ENCODE results near the gene ABCF3.
A peak's percentile ranks its signal among the peaks of the same experiment; 100 is the strongest.
"Not testable (repeated sequence)": the region's sequence is repeated elsewhere in the genome, so short reads cannot be mapped to it uniquely, and the experiment has no call there.

Gene ABCF3, protein sequence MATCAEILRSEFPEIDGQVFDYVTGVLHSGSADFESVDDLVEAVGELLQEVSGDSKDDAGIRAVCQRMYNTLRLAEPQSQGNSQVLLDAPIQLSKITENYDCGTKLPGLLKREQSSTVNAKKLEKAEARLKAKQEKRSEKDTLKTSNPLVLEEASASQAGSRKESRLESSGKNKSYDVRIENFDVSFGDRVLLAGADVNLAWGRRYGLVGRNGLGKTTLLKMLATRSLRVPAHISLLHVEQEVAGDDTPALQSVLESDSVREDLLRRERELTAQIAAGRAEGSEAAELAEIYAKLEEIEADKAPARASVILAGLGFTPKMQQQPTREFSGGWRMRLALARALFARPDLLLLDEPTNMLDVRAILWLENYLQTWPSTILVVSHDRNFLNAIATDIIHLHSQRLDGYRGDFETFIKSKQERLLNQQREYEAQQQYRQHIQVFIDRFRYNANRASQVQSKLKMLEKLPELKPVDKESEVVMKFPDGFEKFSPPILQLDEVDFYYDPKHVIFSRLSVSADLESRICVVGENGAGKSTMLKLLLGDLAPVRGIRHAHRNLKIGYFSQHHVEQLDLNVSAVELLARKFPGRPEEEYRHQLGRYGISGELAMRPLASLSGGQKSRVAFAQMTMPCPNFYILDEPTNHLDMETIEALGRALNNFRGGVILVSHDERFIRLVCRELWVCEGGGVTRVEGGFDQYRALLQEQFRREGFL

DNA sequence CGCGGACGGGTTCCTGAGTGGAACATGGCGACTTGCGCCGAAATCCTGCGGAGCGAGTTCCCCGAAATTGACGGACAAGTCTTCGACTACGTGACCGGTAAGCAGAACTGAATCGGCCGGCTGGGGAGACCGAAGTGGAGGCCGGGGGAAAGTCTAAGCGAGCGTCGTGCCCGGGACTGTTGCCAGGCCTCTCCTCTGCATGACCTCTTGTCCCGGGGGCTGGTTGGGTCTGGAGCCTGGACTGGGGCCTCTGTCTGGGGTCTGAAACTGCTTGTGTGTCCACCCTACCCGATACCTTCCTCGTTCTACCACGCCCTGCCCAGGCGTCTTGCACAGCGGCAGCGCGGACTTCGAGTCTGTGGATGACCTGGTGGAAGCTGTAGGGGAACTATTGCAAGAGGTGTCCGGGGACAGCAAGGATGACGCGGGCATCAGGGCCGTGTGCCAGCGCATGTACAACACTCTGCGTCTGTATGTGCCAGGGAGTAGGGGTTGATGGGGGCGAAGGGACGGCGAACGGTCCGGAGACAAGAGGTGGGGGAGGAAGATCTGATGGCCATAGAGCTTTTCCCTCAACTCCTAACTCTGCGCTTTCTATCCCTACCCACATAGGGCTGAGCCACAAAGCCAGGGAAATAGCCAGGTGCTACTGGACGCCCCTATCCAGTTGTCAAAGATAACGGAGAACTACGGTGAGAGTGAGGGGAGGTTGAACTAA lies at the start of gene ABCF3:
TSS of gene ABCF3 (plus strand) at position 16 of the 718 bp plus-strand sequence. CDS start at position 25, 9 bp downstream.
- DNase-seq, result peak in 2 of 56 donors; percentile 52 to 67

DNA sequence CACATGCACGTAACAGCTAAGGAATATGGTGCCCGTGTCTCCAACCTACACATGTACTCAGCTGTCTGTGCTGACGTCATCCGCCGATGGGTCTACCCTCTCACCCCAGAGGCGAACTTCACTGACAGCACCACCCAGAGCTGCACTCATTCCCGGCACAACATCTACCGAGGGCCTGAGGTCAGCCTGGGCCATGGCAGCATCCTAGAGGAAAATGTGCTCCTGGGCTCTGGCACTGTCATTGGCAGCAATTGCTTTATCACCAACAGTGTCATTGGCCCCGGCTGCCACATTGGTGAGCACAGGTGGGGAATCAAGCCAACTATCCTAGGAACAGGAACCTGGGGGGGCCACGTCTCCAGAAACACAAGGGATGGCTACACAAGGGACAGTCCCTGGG lies 45.6 kb upstream of the ABCF3 start:
- no peak for DNase-seq

DNA sequence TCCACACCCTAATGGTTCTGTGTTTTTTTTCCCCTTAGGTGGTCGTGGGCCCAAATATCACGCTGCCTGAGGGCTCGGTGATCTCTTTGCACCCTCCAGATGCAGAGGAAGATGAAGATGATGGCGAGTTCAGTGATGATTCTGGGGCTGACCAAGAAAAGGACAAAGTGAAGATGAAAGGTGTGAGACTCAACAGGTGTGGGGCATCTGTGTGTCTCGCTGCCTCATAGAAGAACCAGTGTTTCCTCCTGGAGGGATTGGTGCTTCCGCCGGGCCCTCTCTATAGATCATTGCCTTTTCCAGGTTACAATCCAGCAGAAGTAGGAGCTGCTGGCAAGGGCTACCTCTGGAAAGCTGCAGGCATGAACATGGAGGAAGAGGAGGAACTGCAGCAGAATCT lies 43.8 kb upstream of the ABCF3 start:
- no peak for DNase-seq

DNA sequence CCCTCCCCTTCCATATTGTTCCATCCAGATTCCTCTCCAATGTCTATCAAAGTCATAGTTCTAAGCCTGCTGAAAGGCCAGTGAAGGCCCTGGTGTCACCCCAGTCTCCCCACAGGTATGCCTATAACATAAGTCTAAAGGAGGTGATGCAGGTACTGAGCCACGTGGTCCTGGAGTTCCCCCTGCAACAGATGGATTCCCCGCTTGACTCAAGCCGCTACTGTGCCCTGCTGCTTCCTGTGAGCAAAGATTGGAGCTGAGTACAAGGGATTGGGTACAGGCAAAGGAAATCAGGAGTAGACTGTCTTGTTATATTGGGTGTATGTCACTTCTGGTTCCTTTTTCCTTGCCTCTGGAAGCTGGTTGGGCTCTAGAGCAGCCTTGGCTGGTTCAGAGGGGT lies 42.7 kb upstream of the ABCF3 start:
- no peak for DNase-seq

DNA sequence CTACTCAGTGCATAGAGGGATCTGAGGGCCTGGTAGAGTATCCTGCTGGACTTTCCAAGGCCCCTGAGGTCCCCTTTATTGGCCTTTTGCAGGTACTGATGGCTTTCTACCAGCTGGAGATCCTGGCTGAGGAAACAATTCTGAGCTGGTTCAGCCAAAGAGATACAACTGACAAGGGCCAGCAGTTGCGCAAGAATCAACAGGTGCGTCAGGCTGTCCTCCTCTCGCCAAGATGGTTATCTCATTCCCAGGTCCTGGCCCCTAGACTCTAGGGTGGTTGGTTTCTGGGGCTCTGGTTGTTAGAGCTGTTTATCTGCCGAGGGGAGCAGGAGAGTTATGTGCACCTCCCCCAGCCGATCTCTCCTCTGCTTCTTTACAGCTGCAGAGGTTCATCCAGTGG lies 41.5 kb upstream of the ABCF3 start:
- DNase-seq, result no peak

DNA sequence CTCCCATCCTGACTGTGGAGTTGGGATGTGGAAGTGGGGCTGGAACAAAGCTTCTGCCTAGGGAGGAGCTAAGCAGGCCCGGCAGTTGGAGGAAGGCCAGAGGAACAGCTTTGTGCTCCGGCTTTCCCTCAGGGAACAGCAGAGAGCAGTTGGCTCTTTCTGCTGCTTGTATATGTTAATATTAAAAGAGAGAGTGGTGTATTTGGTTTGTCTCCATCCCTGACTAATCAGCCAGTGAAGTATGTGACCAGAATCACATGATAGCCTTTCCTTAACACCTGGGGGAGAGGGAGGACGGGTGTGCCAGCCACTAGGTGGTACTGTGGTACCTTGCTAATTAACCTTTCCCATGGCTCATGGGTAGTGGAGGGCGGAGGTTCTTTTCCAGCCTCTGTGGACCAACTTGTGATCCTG lies 40.9 kb upstream of the ABCF3 start:
- peak in 13 of 56 donors; percentile 4 to 44 (median 12) for DNase-seq

DNA sequence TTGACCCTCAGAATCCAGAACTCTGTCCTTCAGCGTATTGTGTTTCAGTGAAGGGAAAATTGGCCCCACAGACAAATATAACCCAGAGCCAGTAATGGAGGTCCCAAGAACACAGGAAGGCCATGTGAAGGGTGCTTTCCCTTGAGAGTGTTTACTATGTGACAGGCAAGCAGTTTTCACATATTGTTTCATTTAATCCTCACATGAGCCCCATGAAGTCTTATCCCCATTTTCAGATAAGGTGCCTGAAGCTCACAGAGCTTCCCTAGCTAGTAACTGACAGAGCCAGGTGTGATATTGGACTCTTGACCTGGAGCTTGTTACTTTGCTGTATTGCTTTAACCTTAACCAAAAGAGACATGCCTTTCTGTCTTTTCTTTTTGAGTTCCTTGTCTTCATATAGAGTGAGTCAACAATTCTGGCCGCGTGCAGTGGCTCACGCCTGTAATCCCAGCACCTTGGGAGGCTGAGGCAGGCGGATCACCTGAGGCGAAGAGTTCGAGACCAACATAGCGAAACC lies 40.2 kb upstream of the ABCF3 start:
- DNase-seq, result no peak

DNA sequence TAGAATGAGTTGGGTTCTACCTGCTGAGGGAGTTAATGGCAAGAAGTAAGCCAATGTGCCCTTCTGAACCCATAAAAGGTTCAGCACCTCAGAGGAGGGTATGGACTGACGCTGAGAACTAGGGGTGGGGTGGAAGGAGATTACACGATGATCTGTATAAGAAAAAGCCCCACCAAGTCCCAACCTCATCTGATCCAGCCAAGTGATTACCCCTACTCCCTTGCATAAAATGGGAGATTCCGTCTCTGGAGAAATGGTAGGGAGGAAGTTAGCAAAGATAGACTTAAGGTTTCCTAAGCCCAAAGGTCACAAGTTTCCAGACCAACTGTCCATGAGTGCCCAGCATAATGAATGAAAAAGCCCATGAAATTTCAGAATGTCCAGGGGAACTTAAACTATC lies 37.9 kb upstream of the ABCF3 start:
- no peak for DNase-seq

DNA sequence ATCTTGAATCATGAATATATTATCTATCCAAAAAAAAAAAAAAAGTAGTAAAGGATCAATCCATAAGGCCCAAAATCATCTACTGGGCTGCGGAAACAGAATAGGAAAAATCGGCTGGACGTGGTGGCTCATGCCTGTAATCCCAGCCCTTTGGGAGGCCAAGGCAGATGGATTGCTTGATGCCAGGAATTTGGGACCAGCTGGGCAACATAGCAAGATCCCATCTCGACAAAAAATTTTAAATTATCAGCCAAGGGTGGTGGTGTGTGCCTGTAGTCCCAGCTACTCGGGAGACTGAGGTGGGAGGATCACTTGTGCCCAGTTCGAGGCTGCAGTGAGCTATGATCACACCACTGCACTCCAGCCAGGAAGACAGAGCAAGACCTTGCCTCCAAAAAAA lies 36.9 kb upstream of the ABCF3 start:
- DNase-seq, result no peak

DNA sequence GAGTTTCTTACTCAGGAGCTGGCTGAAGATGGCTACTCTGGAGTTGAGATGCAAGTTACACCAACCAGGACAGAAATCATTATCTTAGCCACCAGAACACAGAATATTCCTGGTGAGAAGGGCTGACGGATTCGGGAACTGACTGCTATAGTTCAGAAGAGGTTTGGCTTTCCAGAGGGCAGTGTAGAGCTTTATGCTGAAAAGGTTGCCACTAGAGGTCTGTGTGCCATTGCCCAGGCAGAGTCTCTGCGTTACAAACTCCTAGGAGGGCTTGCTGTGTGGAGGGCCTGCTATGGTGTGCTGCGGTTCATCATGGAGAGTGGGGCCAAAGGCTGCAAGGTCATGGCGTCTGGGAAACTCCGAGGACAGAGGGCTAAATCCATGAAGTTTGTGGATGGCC lies 36.2 kb upstream of the ABCF3 start:
- DNase-seq, result not testable (repeated sequence)

DNA sequence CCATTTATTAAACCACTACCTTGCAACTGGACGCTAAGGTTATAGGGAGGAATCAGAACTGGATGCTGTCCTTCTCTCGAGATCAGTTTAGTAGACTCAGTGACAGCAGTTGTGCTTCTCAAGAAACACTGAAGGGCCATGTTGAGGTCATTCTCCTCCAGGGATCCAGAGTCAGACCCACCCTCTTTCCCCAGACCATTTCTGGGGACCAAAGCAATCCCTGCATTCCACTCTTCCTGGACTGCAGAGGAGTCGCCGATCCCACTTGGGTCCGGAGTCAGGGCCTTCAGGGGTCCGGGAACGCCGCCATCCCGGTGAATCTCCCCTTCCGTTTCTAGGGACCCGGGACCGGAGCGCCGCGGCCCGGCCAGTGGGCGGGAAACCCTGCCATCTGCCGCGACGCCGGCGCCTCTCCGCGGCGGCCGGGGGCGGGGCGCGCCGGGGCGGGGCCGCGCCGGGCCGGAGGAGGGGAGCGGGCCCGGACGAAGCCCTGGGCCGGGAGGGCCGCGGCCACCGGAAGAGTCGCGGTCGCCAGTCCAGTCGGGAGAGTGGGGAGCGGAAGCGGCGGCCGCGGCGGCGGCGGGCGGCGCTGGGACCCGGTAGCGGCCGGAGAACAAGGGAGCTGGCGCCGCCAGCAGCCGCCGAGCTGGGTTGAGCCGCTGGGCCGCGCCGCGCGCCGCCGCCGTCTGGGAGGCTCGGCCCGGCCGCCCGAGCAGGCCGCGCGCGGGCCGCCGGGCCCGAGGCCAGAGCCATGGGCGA lies 30.9 kb upstream of the ABCF3 start, which contains the start of gene DVL3:
TSS of gene DVL3 (plus strand) at position 493 of the 759 bp plus-strand sequence. CDS start at position 752, 259 bp downstream.
- peak in 45 of 56 donors; percentile 9 to 78 (median 57) for DNase-seq

DNA sequence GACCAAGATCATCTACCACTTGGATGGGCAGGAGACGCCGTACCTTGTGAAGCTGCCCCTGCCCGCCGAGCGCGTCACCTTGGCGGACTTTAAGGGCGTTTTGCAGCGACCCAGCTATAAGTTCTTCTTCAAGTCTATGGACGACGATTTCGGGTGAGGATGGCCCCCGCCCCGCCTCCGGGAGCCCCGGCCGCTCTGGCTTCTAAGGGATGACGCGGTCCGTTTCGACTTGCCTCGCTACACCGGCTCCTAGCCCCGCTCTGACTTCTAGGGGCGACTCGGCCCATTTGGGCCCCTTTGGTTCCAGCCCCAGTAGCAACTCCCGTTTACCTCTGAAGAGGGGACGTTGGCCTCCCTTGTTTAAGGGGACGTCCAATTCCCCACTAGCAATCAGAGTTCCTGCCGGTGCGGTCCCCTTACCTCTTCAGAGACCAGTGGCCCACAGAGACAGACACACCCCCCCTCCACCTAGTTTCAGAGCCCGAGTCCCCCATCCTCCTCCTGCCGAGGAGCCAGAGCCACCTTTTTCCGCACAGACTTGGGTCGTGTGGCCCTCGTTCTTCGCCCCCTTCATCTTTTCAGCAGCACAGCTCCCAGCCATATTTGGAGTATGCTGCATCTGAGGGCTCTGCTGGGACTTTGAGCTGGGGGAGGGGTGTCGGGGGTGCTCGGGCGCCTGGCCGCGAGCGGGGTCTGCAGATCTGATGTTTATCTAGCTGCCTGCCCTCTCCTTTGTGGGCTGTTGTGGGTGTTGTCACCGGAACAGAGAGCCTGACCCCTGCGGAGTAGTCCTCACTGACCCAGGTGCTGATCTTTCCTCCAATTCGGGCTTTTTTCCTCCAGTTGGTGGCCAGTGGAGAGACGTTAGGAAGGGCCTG lies 30.1 kb upstream of the ABCF3 start:
- DNase-seq, result peak in 22 of 56 donors; percentile 24 to 70 (median 52)

DNA sequence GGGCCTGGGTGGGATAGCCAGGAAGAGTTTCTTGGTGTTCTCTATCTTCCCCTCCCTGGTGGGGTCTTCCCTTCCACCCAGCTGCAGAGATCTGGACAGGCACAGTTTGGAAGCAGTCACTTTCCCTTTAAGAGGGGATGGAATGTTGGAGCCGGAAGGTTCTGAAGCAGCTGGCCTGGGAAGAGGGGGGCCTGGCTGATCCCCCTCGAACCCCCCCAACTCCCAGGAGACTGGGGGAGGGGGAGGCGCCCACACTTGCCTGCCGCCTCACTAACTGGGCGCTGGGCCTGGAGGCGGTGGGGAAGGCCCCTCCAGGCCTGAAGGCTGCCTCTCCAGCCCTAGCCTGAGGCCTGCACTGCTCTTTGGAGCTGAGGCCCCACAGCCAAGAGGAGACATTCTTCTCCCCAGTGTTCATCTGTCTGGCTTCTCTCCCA lies 29.5 kb upstream of the ABCF3 start:
- peak in 43 of 56 donors; percentile 9 to 72 (median 39) for DNase-seq

DNA sequence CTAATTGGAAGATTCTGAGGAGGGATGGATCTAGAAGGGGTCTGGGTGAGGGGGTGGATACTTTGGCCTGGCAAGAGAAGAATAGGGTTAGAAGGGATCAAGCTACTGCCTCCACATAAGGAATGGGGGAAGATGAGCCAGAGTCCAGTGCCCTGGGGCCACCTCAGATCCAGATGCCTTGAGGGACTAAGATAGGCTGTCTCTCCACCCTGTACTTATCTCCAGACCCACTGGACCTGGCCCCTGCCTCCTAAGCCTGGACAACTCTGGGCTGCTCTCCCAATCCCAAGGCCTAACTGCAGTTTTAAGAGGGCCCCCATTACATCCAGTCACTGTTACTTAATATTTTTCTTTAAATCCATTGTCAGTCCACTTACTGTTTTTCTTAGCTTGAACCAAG lies 28.8 kb upstream of the ABCF3 start:
- DNase-seq, result no peak

DNA sequence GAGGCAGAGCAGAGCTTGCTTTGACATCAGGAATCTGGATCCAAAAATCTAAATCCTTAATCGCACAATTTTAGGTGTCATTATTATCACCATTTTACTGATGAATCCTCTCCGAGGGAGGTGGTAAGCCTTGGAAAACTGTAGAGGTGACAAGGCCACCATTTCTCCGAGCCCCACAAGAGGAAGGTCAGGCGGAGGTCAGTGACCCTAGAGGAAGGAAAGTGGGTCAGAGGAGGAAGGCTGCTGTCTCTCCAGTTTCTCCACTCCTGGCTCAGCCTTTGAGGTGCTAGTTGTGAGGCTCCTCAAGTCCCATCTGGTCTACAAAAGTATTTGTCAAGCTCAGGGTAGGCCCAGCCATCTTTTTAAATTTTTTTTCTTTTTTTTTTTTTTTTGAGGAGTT lies 27.6 kb upstream of the ABCF3 start:
- DNase-seq, result no peak

DNA sequence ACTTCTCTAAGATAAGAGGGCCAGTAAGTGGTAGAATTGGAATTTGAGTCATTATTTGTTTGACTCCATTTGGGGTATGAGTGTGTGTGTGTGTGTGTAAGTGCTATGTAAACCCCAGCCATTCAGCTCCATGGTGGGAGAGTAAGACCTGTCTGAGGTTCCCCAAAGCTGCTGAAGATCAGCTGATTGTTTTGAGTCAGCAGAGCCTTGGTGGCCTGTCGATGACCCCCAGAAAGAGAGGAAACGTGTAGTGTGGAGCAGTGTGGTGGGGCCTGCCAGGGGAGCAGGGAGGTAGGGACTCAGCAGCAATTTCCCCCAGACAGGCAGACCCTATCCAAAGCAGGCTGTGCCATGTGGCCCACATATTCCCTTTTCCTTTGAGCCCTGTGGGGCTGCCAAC lies 25.5 kb upstream of the ABCF3 start:
- no peak for DNase-seq

DNA sequence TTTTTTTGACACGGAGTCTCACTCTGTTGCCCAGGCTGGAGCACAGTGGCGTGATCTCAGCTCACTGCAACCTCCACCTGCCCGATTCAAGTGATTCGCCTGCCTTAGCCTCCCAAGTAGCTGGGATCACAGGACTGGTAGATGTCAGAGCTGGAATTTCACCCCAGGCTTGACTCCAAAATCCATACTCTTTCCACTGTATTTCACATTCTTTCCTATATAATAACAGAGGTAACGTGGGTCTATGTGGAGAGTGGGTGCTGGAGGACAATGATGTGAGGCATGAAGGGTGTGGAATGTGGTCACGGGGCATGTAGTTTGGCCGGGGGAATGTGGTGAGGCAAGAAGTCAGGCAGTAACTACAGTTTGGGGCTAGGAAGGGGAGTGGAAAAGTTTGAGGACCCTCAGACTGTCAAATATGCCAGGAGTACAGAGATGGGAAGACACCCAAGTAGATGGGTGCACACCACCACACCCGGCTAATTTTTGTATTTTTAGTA lies 23.4 kb upstream of the ABCF3 start:
- not testable (repeated sequence) for DNase-seq

DNA sequence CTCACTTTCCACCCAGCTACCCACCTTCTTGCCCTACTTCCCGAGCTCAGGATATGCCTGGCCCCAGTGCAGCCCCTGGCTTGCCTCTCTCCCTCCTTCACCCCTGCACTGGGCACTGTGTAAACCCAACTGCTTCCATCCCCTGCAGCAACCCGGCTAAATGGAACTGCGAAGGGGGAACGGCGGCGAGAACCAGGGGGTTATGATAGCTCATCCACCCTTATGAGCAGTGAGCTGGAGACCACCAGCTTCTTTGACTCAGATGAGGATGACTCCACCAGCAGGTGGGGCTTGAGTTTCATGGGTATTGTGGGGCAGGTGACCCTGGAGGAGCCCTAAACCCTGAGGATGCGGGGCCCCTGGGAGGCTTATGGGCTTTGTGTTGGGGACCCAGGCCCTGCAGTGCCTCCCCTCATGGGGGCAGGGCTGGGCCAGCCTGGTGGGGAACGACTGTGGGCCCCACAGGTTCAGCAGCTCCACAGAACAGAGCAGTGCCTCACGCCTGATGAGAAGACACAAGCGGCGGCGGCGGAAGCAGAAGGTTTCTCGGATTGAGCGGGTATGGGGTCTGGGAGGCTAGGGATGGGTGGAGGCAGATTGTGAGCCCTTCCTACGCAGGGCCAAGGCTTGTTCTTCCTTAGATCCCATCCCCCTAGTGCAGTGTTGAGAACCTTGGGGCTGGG lies 21.2 kb upstream of the ABCF3 start:
- no peak for DNase-seq

DNA sequence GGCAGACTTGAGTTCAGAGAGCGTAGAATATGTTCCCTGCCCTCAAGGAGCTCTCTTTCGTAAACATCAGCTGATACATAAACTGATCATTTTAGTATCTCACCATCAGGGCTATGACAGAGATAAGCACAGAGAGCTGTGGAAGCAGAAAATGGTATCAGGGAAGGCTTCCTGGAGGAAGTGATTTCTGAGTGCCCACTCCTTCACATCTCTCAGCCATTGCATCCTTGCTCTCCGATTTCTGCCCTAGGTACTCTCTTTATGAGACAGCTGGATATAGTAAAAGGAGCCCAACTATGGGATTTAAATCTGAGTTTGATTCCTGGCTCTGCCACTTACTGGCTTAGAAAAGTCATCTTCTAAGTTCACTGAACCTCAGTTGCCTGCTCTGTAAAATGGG lies 20.5 kb upstream of the ABCF3 start:
- DNase-seq, result no peak

Data from amygdala (tissue), 56 donors.